SK-N-SH (cell line): Measurements from ENCODE around the gene ADRM1.

Experiments
- CTCF ChIP-seq: fragments of 200-600 bp; sonication (generic); IDR thresholded peaks from 2 replicates; pipeline ENCODE4 v1.6.1; 2017; ENCODE audit warnings: antibody characterized with exemption, mild to moderate bottlenecking, moderate library complexity
- EP300 ChIP-seq, 2 experiments: IDR thresholded peaks; 2 replicates each; pipeline versions ENCODE4 v1.4.0 to v1.6.1; 2012; ENCODE audit warnings: borderline replicate concordance in 1 of 2, low read depth in 1 of 2, low read length in 1 of 2
- EZH2phosphoT487 ChIP-seq: fragments of 200-600 bp; sonication (generic); IDR thresholded peaks from 2 replicates; pipeline ENCODE4 v1.6.1; 2017; ENCODE audit warnings: low read depth, mixed run types, mild to moderate bottlenecking, antibody characterized with exemption, moderate library complexity, borderline replicate concordance
- FOXM1 ChIP-seq: IDR thresholded peaks from 2 replicates; pipeline ENCODE4 v1.4.0; 2012; ENCODE audit warnings: low read depth, mild to moderate bottlenecking
- JUND ChIP-seq: IDR thresholded peaks from 2 replicates; pipeline ENCODE4 v1.4.0; 2012
- MAX ChIP-seq: IDR thresholded peaks from 2 replicates; pipeline ENCODE4 v1.4.0; 2012; ENCODE audit warnings: low read depth
- MXI1 ChIP-seq: IDR thresholded peaks from 2 replicates; pipeline ENCODE4 v1.6.1; 2012; ENCODE audit warnings: mild to moderate bottlenecking, low read depth, low read length, improper control_type of control experiment
- NFIC ChIP-seq: IDR thresholded peaks from 2 replicates; pipeline ENCODE4 v1.4.0; 2012; ENCODE audit warnings: borderline replicate concordance
- NRF1 ChIP-seq: IDR thresholded peaks from 2 replicates; pipeline ENCODE4 v1.6.1; 2012; ENCODE audit warnings: low read depth, mild to moderate bottlenecking, low read length
- POLR2AphosphoS5 ChIP-seq: IDR thresholded peaks from 2 replicates; pipeline ENCODE4 v1.6.1; 2012; ENCODE audit warnings: low read depth, low read length
- RCOR1 ChIP-seq: fragments of 150-350 bp; IDR thresholded peaks from 2 replicates; pipeline ENCODE4 v1.6.1; 2017; ENCODE audit warnings: antibody characterized with exemption, low read length
- REST ChIP-seq: IDR thresholded peaks from 2 replicates; pipeline ENCODE4 v1.6.1; 2012; ENCODE audit warnings: mild to moderate bottlenecking, low read depth, low read length, moderate library complexity
- RFX5 ChIP-seq: IDR thresholded peaks from 2 replicates; pipeline ENCODE4 v1.6.1; 2012; ENCODE audit warnings: mild to moderate bottlenecking, improper control_type of control experiment, low read length
- SMC3 ChIP-seq: IDR thresholded peaks from 2 replicates; pipeline ENCODE4 v1.6.1; 2012; ENCODE audit warnings: low read depth, low read length, improper control_type of control experiment

- TF ChIP-seq NRF1: no peak
- TF ChIP-seq EZH2phosphoT487: no peak
- no peak for TF ChIP-seq EP300 (IDR thresholded peaks at IDR 0.05; ENCODE audit: borderline replicate concordance in 1 of 2, low read depth in 1 of 2, low read length in 1 of 2)
- no peak for TF ChIP-seq POLR2AphosphoS5
- TF ChIP-seq NFIC: no peak
- TF ChIP-seq CTCF: no peak
- TF ChIP-seq REST: no peak
- no peak for TF ChIP-seq MXI1
- no peak for TF ChIP-seq RCOR1
- TF ChIP-seq MAX: no peak
- TF ChIP-seq FOXM1: no peak
- no peak for TF ChIP-seq SMC3
- no peak for TF ChIP-seq JUND
- no peak for TF ChIP-seq RFX5
These were observed 27.9 kb downstream of the ADRM1 start for GRCh38 chr20:62330576-62331317.
